Activated effector memory CD4-positive, alpha-beta T cell treated with anti-CD3 and anti-CD28 coated beads, Interleukin-2, amount 50 U/mL, for 16 hours (primary cell): ENCODE data around the gene HIVEP1.
"Not testable (repeated sequence)": the region's sequence is repeated elsewhere in the genome, so short reads cannot be mapped to it uniquely, and the experiment has no call there.

Experiments used
- DNase-seq: peaks from one replicate; pipeline ENCODE4 v3.0.0-alpha.2; 2020

Gene HIVEP1

DNA sequence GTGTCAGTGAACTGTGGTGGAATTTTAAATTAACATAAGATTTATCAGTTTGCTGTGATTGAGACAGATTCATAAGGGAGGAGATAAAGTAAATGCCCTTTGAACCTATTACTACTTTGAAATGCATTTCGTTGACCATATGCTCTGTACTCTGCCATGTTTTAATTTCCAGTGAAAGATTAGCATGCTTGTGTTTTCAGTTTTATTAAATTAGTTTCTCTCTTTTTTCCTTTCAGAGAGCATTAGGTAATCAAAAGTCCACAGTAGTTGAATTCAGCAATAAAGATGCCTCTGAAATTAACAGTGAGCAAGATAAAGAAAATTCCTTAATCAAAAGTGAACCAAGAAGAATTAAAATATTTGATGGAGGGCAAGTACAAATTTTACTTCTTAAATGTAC is 117.4 kb downstream of the HIVEP1 start:
- no peak for DNase-seq

DNA sequence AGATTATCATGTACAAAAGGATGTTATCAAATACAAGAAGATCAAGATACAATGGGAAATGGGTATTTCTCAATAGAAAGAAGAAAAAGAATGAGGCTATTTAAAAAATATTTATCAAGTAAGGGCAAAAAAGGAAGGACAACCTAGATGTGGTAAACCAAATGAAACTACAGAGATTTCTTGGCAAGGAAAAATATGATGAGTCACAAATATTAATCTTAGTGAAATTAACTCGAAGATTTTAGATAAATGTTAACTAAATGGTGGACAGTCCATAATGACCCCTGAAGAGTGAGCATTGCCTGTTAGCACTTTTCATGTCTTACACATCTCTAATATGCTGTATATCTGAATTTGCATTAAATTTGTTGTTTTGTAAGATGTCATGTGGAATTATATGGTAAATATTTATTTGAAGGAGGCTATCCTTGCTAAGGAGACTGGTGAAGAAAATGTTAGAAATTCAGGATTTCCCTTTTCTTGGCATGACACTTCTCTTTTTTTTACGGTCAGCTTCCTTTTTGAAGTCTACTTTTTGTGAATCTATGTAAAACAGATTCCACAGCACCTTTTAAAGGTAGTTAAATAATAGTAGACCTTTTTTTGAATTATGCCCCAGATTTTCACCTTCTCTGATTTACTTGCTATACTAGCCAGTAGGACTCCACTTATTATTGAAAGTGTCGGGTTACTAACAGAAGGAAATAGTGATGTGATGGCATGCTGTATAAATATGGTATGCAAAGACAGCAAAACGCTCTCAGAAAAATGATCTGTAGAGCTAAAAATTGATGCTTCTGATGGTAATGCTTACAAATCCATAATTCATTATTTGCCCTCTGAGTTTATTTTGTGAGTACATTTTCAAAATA is 120.5 kb downstream of the HIVEP1 start:
- DNase-seq: no peak

DNA sequence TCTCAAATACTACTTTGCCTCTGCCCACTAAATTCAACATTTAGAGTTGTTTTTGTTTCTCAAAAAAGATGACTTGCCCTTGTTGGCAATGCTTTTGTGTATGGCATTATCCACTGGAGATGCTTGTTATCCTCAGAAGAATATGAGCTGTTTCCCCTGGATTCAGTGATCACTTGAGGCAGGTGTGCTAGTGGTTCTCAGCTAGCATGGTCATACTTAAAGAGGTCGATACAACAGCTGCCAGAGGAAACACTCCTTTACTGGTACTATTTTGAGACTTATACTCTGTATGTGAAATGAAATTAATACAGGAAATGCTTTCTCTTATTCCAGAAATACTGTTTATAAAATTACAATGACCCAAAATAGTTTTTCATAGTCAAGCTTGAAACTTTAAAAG is 122.5 kb downstream of the HIVEP1 start:
- DNase-seq: no peak

DNA sequence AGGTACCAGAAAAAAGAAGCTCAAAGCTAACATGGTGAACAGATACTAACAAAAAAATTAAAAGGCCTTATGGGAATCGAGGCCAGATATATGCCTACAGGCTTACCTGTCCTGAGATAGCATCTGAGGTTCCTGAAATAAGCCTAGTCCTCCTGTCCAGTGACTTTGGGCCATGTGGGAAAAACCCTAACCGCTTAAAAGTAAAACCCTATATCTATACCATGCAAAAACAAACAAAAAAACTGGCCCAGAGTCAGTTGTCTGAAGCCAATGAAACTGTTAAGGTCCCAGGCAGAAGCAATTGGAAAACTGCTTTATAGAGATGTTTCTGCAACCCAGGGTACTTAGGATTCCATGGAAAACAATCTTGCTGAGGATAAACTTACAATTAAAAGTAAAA is 122.9 kb downstream of the HIVEP1 start:
- no peak for DNase-seq

DNA sequence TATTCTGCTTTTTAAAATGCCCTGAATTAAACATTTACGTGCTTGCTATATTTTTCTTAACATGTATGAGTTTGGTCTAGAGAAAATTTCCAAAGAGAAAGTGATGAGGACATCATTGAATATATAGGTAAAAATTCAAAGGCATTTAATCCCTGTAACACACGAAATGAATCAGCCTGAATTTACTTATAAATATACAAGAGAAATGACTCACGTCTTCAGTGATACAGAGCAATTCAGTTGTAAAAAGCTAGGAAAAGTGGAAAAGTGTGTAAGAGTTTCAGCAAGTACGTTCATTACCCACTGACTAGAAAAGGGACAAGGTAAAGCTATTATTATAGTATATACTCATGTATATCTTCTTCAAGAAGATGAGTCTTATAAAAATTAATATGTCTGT is 124.8 kb downstream of the HIVEP1 start:
- no peak for DNase-seq

DNA sequence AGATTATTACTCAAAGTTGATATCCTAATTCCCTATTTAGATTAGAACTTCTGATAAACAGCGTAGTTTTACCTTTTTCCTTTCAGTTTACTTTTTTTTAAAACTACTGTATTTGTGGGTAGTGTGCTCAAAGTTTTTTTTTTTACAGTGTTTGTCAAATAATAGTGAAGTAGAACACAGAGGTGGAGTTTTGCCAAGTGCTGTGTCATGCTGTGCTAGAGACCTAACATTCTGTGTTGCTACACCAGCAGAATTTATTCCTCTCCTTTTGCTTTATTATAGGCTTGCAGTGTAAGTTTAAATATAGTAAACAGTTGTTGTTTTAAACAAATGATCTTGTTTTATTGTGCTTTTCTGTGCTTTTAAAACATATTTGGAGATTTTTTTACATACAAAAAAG is 125.4 kb downstream of the HIVEP1 start:
- DNase-seq: no peak

DNA sequence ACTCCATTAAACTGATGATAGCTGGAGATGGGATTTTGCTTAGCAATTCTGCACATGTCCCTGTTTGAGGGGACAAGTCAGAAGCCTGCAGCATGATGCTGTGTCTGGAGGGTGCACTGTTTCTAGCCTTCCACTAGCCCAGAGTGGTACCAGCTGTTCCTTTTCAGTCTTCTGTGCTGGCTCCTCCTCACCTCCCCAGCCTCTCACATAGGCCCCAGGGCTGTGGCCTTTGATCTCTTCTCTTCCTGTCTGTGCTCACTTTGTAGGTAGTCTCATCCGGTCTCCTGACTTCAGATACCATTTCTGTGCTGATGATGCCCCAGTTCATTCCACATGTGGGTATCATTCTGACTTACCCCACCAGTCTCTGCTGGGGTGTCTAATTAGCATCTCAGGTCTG is 126.3 kb downstream of the HIVEP1 start:
- DNase-seq: peak; percentile 71

DNA sequence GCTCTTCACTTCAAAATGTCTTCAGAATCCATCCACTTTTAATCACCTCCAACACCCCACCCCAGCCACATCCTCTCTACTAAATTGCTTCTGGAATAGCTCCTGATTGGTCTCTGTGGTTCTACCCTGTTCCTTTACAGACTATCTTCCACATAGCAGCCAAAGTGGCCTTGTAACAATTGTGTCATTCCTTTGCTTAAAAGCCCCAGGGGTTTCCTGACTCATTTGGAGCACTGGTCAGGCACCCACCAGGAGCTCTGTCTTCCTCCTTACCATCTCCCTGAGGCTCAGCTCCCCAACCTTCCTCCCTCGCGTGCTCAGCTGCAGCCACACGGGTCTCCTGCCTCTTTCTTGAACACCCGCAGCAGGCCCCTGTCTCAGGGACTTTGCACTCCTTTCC is 126.8 kb downstream of the HIVEP1 start:
- no peak for DNase-seq

DNA sequence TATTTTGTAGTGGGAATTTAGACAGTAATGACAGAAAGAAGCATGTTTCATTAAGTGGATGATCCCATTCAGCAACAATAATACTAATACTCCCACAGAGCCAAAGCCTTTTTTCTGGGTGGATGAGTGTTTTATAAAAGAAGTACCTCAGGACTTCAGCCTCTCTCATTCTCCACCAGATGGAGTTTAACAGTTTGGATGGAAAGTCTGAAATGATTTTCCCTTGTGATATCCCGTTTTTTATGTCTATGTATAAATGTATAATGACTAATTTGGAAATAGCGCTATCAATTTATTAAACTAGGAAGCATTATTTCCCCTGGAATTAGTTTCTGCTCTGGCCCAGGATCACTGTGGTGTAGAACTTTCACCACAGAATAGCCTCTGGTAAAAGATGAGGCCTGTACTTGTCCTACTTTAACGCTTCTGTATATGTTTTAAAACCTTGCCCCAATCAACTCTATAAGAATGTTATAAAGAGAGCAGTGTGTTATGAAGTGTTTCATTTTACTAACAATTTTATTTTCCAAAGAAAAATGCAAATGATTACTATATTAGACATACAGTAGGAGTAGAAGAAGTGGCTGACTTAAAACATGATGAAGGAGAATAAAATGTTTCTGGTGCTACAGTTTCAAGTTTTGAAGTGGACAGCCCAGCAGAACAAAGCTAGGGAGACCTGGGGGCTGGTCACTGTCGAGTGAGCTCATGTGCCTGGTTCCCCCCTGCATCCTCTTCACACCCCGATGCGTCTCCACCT is 135.6 kb downstream of the HIVEP1 start:
- no peak for DNase-seq

DNA sequence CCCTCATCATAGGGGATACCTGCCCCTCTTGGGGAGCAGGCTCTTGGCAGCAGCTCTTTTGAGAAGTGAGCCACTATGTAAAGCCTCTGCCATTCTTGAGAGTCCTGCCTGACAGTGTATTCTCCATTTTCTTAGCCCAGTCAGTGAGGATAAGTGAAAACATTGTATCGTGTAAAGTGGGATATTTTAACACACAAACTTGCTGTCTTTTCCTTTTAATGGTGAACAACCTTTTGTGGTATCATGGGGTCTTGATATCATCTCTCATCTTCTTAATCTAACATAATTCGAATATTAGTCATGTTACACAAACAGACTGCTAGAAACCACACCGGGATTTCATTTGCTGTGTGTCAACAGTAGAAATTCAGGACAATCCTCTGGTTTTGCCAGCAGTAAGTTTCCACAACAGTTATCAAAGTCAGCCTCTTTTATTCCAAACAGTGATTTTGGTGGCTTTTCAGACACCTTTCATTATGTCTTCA is 136.2 kb downstream of the HIVEP1 start:
- no peak for DNase-seq

DNA sequence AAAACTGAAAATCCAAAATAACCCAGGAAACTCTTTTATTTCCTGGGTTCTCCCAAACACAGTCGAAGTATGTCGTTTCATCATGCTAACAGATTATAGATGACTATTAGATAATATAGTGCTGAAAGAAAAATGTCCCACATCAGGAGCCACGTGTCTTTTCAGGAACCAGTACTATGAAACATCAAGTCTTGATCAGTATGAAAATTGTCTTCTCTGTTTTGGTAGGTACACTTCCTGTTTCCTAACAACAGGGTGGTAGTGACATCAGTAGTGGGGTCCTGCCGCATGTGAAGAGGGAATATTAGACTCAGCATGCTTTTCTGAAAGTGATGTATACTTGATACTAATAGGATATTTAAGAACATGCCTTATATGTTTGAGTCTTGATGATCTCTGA is 136.7 kb downstream of the HIVEP1 start:
- DNase-seq: no peak

DNA sequence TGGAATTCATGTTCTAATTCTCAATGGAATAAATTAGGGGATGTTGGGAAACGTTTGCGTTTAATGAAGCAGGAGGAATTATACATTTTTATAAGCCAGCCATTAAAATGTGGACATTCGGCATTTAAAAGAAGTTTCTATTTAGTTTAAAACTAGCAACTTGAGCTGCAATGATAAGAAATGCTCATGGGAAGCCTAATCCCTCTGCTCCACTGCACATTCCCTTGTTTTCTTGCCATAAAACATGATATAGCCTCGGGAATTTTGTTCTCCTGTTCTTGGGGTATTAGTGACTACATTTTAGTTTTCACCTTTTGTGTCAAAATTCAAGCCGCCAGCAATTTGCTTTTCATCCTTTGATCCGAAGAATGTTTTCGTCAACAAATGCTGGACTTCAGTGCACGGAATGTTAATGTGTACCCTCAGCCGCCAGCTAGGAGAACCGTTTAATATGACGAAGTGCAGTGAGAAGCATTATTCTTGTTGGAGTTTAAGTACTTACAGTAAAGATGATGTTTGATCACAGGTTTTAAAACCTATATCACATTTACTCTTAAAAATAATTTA is 137.9 kb downstream of the HIVEP1 start:
- no peak for DNase-seq

DNA sequence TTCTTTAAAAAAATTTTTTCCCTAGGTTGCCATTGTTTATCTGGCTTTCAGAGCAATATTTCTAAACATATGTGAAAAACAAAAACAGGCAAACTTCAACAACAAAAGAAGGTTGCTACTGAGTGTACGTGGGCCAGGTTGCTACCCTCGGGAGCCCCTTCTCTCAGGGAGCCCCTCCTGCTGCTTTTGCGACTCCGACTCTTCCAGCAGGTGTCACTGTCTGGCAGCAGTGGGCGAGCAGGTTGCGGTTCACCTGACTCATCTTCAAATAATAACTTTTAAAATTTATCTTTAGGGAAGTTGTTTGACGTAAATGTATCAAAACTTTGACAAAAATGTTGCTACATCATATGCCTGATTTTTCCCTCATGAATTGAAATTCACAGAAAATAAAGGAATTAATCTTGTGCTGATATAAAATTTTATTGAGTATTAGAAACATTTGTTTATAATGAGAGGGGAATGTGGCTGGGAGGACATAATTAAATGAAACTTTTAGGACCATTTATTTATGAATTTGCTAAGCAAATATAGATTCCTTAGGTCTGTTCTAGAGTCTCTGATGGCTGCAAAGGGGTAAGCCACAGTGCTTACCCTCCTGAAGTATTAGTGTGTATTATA is 138.8 kb downstream of the HIVEP1 start:
- DNase-seq: peak; percentile 73

DNA sequence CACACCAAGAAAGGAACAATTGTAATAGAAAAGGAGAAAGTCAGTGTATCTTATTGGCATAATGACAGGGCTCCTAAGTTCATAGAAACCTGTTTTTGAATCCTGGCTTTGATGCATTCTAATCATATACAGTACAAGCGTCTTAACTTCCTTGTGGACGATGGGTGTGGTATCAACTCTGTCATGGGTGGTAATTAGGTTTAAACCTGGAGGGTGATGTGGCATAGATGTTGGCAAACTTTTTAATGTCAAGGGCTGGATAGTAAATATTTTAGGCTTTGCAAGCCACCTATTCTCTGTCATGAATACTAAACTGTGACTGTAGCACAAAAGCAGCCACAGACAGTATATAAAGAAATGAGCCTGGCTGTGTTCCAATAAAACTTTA is 139.3 kb downstream of the HIVEP1 start:
- DNase-seq: no peak

DNA sequence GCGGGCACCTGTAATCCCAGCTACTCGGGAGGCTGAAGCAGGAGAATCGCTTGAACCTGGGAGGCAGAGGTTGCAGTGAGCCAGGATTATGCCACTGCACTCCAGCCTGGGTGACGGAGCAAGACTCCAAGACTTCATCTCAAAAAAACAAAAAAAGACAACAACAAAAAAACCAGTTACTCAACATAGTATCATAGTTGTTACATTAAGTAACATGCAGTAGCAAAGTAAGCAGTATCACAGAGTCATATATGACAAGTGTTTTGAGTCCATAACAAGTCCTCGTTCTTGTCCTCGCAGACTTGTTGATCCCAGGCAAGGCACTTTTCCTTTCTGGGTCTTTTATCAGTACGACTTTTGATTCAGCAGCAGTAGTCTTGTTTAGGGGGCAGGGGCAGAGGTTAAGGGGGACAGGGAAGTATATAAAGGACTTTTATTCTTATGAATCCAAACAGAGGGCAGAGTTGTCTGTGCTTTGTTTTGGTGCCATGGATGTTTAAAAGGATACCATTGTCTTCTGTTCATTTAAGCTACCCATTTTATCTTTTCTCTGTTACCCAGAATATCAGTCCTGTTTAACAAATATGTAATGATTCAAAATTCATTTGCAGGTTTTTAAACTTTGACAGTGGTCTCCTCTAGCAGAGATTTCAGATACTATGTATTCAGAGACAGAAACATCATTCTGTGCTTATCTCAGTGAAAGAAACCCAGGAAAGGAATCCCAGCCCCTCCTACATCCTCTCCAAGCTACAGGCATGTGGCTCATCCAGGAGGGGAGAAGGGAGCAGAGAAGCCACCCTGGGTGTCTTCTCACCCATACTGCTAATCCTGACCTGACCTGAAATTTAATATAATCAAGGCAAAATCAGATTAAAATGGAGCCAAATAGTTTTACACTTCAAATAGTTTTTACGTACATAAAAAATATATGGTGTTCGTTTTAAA is 140.2 kb downstream of the HIVEP1 start:
- DNase-seq: no peak

DNA sequence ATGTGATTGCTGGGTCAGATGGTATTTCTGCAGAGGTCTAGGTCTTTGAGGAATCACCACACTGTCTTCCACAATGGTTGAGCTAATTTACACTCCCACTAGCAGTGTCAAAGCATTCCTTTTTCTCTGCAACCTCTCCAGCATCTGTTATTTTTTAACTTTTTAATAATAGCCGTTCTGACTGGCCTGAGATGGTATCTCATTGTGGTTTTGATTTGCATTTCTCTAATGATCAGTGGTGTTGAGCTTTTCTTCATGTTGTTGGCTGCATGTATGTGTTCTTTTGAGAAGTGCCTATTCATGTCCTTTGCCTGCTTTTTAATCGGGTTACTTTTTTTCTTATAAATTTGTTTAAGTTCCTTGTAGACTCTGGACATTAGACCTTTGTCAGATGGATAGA is 143.7 kb downstream of the HIVEP1 start:
- not testable (repeated sequence) for DNase-seq

DNA sequence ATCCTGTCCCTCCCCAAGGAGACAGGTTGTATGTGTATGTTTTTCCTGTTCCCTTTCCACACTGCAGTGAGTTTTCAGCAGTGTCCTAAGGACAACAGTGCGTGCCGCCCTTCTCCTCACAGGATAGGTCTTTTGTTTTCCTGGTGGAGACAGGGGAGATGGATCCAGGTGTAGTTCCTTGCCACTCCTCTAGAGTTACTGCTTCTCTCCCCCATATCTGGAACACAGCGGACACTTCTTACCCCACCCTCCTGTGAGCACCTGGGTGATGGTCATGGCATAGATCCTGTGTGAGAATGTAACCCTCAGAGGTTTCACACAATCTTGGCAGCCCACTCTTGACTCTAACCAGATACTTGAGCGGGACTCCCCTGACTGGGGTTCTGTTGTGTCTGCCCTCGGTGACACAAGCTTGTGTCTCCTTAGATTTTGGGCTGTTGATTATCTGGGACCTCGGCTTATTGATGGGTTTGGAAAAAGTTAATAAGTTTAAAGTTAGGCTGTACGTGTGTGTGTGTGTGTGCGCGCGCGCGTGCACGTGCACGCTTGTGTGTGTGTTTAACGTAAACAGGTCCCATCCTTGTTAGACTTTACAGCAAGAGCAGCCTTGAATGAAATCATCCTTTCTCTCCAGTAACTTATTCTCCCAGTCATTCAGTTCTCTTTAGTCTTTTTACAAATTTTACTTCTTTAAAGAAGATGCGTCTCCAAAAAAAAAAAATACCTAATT is 146.7 kb downstream of the HIVEP1 start:
- DNase-seq: no peak

DNA sequence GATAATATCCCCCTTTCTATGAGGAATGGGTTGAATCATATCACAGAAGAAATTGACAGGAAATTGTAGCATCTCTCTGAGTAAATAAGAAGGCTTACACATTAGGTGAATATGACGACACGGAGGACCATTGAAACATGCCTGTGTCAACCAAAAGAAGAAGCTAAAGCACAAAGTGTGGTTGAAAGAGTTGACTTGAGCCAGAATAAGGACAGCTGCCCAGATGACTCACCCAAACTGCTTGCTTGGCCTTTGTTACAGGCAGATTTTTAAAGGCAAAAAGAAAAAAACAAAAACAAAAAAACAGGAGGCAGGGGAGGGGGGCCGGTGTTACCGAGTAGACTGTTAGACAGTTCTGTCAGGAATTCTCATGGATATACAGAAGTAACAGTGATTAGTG is 148.2 kb downstream of the HIVEP1 start:
- no peak for DNase-seq

DNA sequence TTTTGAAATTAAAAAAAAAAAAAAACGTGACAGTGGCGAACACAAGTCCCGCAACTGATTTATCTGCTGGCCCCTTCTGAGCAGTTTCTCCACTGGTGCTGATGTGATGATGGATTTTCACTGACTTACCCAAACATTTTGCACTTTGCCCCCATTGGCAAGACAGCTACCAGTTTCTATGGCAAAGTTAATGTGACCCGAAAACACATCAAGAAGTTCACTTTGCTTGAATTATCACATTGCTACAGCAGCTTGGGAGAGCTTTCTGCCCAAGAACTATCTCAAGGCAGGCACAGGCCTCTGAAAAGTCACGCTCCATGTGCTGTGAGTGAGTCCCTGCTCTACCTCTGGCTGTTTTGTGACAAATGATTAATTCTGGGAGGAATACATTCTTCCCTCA is 150.1 kb downstream of the HIVEP1 start:
- DNase-seq: no peak

DNA sequence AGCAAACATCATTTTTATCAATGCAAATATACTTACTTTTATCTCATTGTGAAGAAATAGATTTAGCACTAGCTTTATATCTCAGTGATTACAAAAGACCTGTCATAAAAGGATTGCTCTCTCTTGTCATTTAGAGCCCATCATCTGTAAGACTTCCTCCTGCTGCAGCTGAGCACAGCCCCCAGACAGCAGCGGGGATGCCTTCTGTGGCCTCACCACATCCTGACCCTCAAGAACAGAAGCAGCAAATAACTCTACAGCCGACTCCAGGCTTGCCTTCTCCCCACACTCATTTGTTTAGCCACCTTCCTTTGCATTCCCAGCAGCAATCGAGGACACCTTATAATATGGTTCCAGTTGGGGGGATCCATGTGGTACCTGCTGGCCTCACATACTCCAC is 151.0 kb downstream of the HIVEP1 start:
- peak; percentile 69 for DNase-seq

DNA sequence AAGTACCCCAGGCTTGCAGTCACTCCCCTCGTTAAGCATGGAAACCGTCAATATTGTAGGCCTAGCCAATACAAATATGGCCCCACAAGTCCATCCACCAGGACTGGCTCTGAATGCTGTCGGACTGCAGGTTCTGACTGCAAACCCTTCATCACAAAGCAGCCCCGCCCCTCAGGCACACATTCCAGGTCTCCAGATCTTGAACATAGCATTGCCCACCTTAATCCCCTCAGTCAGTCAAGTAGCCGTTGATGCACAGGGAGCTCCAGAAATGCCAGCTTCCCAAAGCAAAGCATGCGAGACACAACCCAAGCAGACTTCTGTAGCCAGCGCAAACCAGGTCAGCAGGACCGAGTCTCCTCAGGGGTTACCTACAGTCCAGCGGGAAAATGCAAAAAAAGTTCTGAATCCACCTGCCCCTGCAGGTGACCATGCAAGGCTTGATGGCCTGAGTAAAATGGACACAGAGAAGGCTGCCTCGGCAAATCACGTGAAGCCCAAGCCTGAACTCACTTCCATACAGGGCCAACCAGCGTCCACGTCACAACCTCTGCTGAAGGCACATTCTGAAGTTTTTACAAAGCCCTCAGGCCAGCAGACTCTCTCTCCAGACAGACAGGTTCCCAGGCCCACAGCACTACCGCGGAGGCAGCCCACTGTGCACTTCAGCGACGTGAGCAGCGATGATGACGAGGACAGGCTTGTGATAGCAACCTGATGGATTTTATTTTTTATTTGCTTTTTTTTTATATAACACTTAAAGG is 151.8 kb downstream of the HIVEP1 start:
- DNase-seq: no peak
